ENCODE results near the gene KLF3.

Gene KLF3

GRCh38 chr4:38704622-38705154 lies 40.7 kb downstream of the KLF3 start:
- no peak for DNase-seq

GRCh38 chr4:38706301-38706700 lies 42.3 kb downstream of the KLF3 start:
- no peak for DNase-seq

DNA sequence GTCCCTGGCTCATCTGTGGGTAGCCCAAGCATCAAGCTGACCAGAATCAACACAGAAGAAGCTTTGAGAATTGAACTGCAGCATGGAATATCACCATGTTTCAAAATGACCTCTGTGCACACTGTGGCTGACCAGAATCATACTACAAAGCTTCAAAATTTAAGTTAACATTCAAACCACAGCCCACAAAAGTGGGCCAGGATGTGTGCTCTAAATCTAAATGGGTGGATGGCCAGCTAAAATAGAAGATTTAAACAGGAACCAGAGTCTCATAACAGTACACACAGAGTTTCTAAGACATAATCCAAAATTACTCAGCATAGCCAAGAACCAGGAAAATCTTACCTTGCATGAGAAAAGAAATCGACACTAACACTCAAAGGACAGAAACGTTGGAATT lies 46.1 kb downstream of the KLF3 start:
- no peak for DNase-seq

GRCh38 chr4:38711066-38711465 lies 47.1 kb downstream of the KLF3 start:
- no peak for DNase-seq

- no peak for DNase-seq
Measured at GRCh38 chr4:38715050-38715449, 51.1 kb downstream of the KLF3 start.

DNA sequence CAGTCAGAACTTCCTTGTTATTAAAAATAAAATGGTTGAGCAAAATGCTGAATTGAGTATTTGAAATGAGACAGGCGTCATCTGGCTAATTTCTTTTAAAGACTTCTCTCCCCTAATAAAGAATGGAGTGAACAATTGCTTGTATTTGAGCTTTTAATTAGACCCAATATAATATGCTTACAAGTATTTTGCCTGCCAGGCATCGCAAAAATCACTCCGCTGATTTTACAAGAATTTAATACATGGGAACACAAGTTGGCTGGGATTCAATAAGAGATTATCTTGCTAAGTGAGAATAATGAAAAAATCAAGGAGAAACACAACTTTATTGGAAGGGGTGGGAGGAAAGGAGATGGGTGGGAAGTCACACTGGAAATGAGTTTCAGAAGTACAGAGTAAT lies 52.3 kb downstream of the KLF3 start:
- no peak for DNase-seq

DNA sequence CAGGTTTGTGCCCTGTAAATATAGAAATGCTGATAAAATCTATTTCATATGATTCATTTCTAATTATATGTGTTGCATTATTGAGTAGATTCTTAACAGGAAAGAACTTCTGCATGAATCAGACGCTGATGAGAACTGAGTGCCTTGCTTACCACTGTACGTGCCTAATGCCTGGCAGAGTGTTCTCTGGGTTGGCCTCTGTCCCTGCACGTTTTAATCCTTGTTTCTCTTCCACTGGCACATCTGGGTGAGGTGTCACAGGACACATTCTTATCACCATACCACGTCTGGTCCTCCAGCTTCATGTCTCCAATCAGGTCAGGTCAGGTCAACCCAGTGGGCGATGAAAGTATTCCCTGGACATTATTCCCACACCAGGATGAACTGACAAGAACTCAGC lies 53.6 kb downstream of the KLF3 start:
- DNase-seq, result no peak

DNA sequence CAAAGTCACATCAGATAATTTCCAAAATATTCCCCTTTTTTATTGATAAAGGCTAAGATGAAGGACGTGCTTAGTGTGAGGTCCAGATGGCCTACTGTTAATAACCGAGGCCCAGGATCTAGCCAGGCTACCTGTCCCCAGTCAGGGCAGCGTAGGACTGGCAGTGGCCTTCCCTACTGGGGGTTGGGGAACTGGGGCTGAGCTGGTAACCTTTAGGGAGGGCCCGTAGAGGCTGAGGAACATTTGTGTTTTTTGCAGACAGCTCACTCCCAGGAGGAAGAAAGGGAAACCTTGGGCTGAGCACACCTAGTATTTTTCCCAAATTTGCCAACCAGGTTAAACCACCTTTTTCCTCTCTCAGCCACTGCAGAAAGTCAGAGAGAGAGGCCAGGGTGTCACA lies 59.1 kb downstream of the KLF3 start:
- no peak for DNase-seq

DNA sequence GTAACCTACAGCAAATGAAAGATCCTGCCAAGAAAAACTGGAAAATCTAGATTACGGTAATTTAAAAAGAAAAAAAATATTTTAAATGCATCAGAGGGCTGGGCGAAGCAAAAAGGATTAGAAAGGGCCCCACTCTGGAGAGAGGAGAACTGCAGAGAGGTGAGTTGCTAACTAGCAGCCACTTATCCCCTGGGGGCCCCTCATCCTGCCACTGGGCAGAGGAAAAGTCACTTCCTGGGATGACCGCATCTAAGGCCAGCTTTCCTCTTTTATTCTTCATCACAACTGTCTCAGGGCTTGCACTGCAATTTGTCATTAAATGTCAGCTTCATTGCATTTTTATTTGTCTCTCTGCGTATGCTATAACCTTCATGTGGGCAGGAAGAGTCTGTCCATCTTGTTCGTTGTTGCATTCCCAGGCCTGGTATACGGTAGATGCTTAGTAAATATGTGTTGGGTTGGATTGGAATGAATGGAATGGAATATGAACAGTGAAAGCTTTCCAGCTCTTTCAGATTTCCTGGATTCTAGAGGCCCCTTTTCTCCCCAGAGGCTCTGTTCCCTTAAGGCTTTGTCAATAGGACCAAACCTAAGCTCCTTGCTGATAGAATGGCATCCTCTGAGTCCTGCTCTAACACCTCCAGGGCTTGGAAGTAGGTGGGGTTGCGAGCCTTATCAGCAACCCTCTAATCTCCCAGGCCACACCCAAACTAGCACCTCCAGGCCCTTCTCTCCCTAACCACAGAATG lies 59.9 kb downstream of the KLF3 start:
- DNase-seq, result no peak

- no peak for DNase-seq
Measured at GRCh38 chr4:38724475-38724808, 60.4 kb downstream of the KLF3 start.

GRCh38 chr4:38728631-38729141 lies 64.7 kb downstream of the KLF3 start:
- no peak for DNase-seq

GRCh38 chr4:38730493-38730829 lies 66.5 kb downstream of the KLF3 start:
- DNase-seq, result no peak

DNA sequence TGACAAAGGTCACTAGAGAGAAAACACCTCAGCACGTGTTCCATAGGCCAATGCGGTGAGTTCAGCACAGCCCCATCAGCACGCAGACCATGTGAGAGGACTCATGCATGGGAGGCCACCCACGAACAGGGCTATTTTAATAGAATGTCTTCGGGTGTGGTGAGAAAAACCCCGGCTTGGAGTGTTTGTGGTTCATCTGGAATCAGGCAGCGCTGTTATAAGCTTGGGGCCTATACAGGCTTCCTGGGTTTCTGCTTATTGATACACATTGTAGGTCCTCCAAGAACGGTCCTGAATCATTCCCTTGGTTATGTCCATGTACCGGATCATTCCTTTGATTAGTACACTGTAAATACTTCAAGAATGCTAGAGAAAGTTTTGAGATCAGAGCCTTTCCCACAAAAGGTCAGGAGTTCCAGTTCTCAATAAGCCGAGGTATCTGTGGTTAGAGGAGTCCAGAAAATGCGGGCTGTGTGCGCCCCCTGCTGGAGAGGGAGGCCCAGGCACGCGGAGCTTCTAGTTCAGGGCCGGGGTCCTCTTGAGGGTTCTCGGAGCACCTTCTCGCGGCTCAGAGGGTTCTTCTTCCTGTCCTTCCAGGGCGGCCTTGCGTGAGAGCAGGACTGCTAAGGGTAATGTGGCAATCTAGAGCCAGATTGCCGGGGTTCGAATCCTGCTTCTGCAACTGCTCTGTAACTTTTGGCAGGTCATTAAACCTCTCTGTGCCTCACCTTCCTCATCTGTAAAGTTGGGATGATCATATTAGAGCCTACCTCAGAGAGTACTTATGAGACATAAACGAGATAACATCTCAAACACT lies 67.0 kb downstream of the KLF3 start:
- DNase-seq, result peak; percentile 89

DNA sequence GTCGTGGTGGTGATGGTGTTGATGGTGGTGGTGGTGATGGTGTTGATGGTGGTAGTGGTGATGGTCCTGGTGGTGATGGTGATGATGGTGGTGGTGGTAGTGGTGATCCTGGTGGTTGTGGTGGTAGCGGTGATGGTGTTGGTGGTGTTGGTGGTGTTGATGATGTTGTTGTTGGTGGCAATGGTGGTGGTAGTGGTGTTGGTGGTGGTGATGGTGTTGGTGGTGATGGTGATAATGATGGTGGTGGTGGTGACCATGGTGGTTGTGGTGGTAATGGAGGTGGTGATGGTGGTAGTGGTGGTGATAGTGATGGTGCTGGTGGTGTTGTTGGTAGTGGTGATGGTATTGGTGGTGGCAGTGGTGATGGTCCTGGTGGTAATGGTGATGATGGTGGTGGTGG lies 69.7 kb downstream of the KLF3 start:
- DNase-seq, result no peak

DNA sequence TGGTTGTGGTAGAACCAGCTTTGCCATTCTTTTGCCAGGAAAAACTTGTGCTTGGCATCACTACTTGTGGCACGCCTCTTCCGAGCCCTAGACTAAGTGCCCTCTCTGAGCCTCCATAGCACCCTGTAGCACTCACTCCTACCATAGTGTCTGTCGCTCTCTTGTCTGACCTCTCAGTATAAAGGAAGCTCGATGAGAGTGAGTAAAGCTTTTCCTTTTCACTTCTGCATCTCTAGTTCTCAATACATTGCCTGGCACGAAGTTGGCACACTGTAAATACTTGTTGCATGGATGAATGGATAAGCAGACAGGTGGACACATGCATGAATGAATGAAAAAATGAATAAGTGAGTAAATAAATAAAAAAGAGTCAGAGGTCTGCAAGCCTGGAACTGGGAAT lies 70.4 kb downstream of the KLF3 start:
- no peak for DNase-seq

- no peak for DNase-seq
Measured at GRCh38 chr4:38734911-38735310, 70.9 kb downstream of the KLF3 start.

DNA sequence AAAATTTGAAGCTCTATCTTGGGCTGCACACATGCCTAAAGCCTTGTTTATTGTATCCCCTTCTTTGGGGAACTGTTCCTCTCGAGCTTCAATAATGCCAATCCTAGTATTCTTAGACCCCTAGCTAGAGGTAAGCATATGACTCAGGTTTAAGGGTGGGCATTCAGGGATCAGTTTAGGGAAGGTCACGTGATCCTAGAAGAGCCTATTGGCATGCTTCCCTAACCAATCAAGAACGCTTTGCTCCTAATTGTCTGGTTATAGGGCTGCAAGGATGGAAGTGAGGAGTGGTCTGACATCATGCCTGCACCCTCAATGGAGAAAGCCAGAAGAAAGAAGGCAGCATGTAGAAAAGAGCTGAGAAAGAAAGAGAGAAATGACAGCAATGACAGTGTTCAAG lies 71.9 kb downstream of the KLF3 start:
- DNase-seq, result no peak

DNA sequence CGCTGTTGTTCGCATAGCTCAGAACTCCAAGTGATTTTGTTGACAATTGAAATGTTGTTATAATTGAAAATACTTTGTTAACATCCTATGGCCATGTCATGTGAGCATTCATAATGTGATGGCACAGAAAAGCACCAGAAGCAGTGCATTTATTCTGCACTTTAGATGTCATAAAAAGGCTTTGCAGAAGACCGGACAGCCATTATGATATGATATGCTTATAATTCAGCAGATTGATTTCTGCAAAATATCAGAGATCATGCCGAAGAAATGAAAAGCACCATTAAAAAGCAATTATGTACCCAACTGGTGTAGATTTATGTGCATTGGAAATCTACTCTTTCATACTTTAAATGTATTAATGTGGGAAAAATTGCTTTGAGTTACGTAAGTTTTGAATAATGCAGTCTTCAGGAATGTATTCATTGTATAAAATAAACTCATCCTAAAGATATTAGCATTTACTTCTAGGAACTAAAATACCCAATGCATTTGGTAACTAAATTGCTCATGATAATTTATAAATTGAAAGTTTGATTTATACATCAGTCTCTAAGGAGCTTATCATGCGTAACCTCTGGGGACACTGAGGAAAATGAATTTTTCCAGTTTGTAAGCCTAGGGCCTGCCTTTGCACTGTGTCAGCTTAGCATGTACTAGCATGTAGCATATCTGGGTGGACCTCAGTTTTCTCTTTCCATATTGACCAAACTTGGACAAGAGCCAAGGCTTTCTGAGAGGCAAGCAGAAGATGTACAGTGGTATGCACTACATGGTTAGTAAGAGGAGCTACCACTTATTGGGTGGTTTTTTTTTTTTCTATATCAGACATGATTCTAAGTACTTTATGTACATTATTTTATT lies 75.2 kb downstream of the KLF3 start:
- DNase-seq, result no peak

- DNase-seq, result no peak
Measured at GRCh38 chr4:38740303-38740702, 76.3 kb downstream of the KLF3 start.

GRCh38 chr4:38743866-38744265 lies 79.9 kb downstream of the KLF3 start:
- DNase-seq, result no peak

- no peak for DNase-seq
Measured at GRCh38 chr4:38745881-38746280, 81.9 kb downstream of the KLF3 start.

GRCh38 chr4:38747629-38748028 lies 83.6 kb downstream of the KLF3 start:
- DNase-seq, result no peak

DNA sequence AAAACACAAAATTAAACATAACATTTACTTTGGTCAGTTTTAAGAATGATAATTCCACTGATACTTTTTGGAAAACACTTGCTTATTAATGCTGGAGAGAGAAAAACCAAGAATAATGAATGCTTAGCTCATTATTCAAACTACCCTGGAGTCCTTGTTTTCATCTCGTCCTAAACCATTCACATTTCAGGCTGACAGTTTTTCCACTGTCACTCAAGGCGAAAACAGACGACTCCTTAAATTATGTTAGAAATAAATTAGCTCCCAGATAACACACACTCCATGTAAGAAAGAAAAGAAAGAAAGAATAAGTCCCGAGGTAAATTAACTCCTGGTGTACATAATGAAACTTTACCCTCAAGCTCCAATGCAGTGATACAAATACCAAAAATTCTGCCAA lies 85.3 kb downstream of the KLF3 start:
- DNase-seq, result no peak

Data from retina (tissue), 1 donor.